GM23338 (cell line): Measurements from ENCODE around the gene MAP2K5.

ENCODE experiments used
- CREB1 ChIP-seq: fragments of 250-450 bp; sonication (Bioruptor Pico); IDR thresholded peaks from 2 replicates; pipeline ENCODE4 v1.5.0; 2020; ENCODE audit warnings: low read depth, mild to moderate bottlenecking, moderate library complexity
- EZH2 ChIP-seq: fragments of 200-600 bp; sonication (generic); IDR thresholded peaks from one replicate; pipeline ENCODE4 v1.8.0; 2017; ENCODE audit warnings: antibody characterized with exemption, mild to moderate bottlenecking, low read depth; ENCODE audit not compliant: unreplicated experiment
- EZH2phosphoT487 ChIP-seq: fragments of 200-600 bp; sonication (generic); IDR thresholded peaks from one replicate; pipeline ENCODE4 v1.8.1; 2018; ENCODE audit warnings: antibody characterized with exemption; ENCODE audit not compliant: unreplicated experiment
- JUNB ChIP-seq: IDR thresholded peaks from one replicate; pipeline ENCODE4 v1.6.1; 2016; ENCODE audit warnings: antibody characterized with exemption; ENCODE audit not compliant: unreplicated experiment
- NANOG ChIP-seq: IDR thresholded peaks from 2 replicates; pipeline ENCODE4 v1.6.1; 2016; ENCODE audit warnings: antibody characterized with exemption, borderline replicate concordance
- POLR2AphosphoS5 ChIP-seq: IDR thresholded peaks from 2 replicates; pipeline ENCODE4 v1.6.1; 2016; ENCODE audit warnings: antibody characterized with exemption, low read depth
- ZNF331 ChIP-seq: fragments of 250-450 bp; sonication (Bioruptor Pico); IDR thresholded peaks from 2 replicates; pipeline ENCODE4 v1.5.0; 2020; ENCODE audit warnings: low read depth, mild to moderate bottlenecking, moderate library complexity
- ZNF462 ChIP-seq: fragments of 250-450 bp; sonication (Bioruptor Pico); IDR thresholded peaks from 2 replicates; pipeline ENCODE4 v1.5.0; 2020; ENCODE audit warnings: mild to moderate bottlenecking, moderate library complexity
- TF ChIP-seq, protein P1 (sequence below), 2 experiments: fragments of 200-600 bp in 1 of 2; sonication (generic) in 1 of 2; conservative IDR thresholded peaks; 2 replicates each; pipeline versions ENCODE4 v1.5.1 to v1.6.1; 2016 to 2017; ENCODE audit warnings: antibody characterized with exemption in 2 of 2, low read depth in 2 of 2, mild to moderate bottlenecking in 2 of 2, moderate library complexity in 1 of 2
- TF ChIP-seq, protein P2 (sequence below): IDR thresholded peaks from one replicate; pipeline ENCODE4 v1.6.1; 2018; ENCODE audit warnings: antibody characterized with exemption; ENCODE audit not compliant: unreplicated experiment
- TF ChIP-seq, protein P3 (sequence below): IDR thresholded peaks from 2 replicates; pipeline ENCODE4 v1.6.1; 2016; ENCODE audit warnings: antibody characterized with exemption

DNA sequence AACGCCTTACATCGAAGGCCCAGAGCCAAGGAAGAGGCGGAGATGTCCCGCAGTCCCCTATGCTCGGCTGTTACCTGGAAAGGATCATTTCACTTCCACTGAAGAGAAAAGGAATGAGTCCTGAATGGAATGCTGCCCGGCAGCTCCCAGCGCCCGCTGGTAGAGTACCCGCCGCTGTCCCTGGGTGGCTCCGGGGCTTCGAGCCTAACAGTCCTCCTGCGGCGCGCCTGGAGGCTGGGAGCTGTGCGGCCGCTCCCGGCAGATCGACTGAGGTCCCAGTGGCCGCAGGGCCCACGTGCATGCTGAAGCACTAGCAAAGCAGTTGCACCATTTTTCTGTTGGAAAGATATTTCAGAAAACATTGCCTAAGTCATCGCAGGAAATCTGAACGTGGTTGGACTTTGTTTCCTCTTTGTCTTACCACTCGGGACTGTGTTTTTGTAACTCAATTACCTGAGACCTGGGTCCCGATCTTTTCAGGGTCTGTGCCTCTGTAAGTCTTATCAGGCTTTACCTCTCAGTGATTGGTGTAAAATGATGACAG is 296.4 kb downstream of the MAP2K5 start:
- TF ChIP-seq, protein P1, sequence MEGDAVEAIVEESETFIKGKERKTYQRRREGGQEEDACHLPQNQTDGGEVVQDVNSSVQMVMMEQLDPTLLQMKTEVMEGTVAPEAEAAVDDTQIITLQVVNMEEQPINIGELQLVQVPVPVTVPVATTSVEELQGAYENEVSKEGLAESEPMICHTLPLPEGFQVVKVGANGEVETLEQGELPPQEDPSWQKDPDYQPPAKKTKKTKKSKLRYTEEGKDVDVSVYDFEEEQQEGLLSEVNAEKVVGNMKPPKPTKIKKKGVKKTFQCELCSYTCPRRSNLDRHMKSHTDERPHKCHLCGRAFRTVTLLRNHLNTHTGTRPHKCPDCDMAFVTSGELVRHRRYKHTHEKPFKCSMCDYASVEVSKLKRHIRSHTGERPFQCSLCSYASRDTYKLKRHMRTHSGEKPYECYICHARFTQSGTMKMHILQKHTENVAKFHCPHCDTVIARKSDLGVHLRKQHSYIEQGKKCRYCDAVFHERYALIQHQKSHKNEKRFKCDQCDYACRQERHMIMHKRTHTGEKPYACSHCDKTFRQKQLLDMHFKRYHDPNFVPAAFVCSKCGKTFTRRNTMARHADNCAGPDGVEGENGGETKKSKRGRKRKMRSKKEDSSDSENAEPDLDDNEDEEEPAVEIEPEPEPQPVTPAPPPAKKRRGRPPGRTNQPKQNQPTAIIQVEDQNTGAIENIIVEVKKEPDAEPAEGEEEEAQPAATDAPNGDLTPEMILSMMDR (conservative IDR thresholded peaks at IDR 0.05; ENCODE audit: low read depth in 2 of 2) = no peak
- peak; percentile 14 for TF ChIP-seq EZH2
- no peak for TF ChIP-seq CREB1 (CRISPR knock-in tag)
- no peak for TF ChIP-seq POLR2AphosphoS5
- TF ChIP-seq JUNB = no peak
- TF ChIP-seq, protein P2, sequence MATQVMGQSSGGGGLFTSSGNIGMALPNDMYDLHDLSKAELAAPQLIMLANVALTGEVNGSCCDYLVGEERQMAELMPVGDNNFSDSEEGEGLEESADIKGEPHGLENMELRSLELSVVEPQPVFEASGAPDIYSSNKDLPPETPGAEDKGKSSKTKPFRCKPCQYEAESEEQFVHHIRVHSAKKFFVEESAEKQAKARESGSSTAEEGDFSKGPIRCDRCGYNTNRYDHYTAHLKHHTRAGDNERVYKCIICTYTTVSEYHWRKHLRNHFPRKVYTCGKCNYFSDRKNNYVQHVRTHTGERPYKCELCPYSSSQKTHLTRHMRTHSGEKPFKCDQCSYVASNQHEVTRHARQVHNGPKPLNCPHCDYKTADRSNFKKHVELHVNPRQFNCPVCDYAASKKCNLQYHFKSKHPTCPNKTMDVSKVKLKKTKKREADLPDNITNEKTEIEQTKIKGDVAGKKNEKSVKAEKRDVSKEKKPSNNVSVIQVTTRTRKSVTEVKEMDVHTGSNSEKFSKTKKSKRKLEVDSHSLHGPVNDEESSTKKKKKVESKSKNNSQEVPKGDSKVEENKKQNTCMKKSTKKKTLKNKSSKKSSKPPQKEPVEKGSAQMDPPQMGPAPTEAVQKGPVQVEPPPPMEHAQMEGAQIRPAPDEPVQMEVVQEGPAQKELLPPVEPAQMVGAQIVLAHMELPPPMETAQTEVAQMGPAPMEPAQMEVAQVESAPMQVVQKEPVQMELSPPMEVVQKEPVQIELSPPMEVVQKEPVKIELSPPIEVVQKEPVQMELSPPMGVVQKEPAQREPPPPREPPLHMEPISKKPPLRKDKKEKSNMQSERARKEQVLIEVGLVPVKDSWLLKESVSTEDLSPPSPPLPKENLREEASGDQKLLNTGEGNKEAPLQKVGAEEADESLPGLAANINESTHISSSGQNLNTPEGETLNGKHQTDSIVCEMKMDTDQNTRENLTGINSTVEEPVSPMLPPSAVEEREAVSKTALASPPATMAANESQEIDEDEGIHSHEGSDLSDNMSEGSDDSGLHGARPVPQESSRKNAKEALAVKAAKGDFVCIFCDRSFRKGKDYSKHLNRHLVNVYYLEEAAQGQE = no peak
- no peak for TF ChIP-seq NANOG
- TF ChIP-seq, protein P3, sequence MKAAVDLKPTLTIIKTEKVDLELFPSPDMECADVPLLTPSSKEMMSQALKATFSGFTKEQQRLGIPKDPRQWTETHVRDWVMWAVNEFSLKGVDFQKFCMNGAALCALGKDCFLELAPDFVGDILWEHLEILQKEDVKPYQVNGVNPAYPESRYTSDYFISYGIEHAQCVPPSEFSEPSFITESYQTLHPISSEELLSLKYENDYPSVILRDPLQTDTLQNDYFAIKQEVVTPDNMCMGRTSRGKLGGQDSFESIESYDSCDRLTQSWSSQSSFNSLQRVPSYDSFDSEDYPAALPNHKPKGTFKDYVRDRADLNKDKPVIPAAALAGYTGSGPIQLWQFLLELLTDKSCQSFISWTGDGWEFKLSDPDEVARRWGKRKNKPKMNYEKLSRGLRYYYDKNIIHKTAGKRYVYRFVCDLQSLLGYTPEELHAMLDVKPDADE = no peak
- no peak for TF ChIP-seq EZH2phosphoT487
- no peak for TF ChIP-seq ZNF462
- no peak for TF ChIP-seq ZNF331 (CRISPR knock-in tag)
